ENCODE measurements around the gene HINT3.
"Not testable (repeated sequence)": the region's sequence is repeated elsewhere in the genome, so short reads cannot be mapped to it uniquely, and the experiment has no call there.

HINT3 gene

GRCh38 chr6:125963817-125964216 is 7.2 kb downstream of the HINT3 start:
- no peak for DNase-seq

- DNase-seq: no peak
Measured at GRCh38 chr6:125966569-125966968, 10.0 kb downstream of the HINT3 start.

- no peak for DNase-seq
Measured at GRCh38 chr6:125968493-125968892, 11.9 kb downstream of the HINT3 start.

GRCh38 chr6:125970760-125971159 is 14.2 kb downstream of the HINT3 start:
- no peak for DNase-seq

GRCh38 chr6:125972478-125972877 is 15.9 kb downstream of the HINT3 start:
- DNase-seq: not testable (repeated sequence)

- DNase-seq: peak; percentile 52
Measured at GRCh38 chr6:125974214-125974866, 17.8 kb downstream of the HINT3 start.

GRCh38 chr6:125979101-125979500 is 22.5 kb downstream of the HINT3 start:
- DNase-seq: no peak

- DNase-seq: no peak
Measured at GRCh38 chr6:125981571-125982185, 25.1 kb downstream of the HINT3 start.

GRCh38 chr6:125983246-125983945 is 26.8 kb downstream of the HINT3 start:
- no peak for DNase-seq

- DNase-seq: no peak
Measured at GRCh38 chr6:125984311-125984710, 27.7 kb downstream of the HINT3 start.

GRCh38 chr6:125985522-125985921 is 29.0 kb downstream of the HINT3 start:
- no peak for DNase-seq

- DNase-seq: no peak
Measured at GRCh38 chr6:125985979-125986300, 29.4 kb downstream of the HINT3 start.

- DNase-seq: peak; percentile 99
Measured at GRCh38 chr6:125986301-125987025, 29.9 kb downstream of the HINT3 start, which contains the start of gene TRMT11. Gene TRMT11 (plus strand): TSS chr6:125986540. CDS start chr6:125986551, 11 bp downstream.

GRCh38 chr6:125987026-125987617 is 30.6 kb downstream of the HINT3 start:
- DNase-seq: peak; percentile 60

- no peak for DNase-seq
Measured at GRCh38 chr6:125988280-125988679, 31.7 kb downstream of the HINT3 start.

- no peak for DNase-seq
Measured at GRCh38 chr6:125989631-125990030, 33.1 kb downstream of the HINT3 start.

- DNase-seq: no peak
Measured at GRCh38 chr6:125991653-125992052, 35.1 kb downstream of the HINT3 start.

- DNase-seq: no peak
Measured at GRCh38 chr6:125994670-125995488, 38.3 kb downstream of the HINT3 start.

- peak; percentile 76 for DNase-seq
Measured at GRCh38 chr6:125995972-125996580, 39.5 kb downstream of the HINT3 start.

- DNase-seq: no peak
Measured at GRCh38 chr6:126002755-126003679, 46.4 kb downstream of the HINT3 start.

- no peak for DNase-seq
Measured at GRCh38 chr6:126007800-126008199, 51.2 kb downstream of the HINT3 start.

Data from NCI-H774 (cell line).